H9 (cell line): Measurements from ENCODE around the gene KRT222. TPM values are rescaled to one million over a fixed set of nuclear protein-coding genes. Genes with fewer than 3 reads are reported as not detected.

Experiments
- DNase-seq: peaks from one replicate; pipeline ENCODE4 v3.0.0-alpha.2; 2017
- H2AFZ ChIP-seq: one replicate; pipeline ENCODE4 v1.6.1; 2013; ENCODE audit warnings: mild to moderate bottlenecking, low read length, control low read depth, moderate library complexity
- H2AK5ac ChIP-seq: 2 replicates; pipeline ENCODE4 v1.6.1; 2013; ENCODE audit warnings: low read length, control low read depth, mixed read lengths; ENCODE audit not compliant: insufficient read length
- H2BK120ac ChIP-seq: one replicate; pipeline ENCODE4 v1.6.1; 2013; ENCODE audit warnings: low read depth, mild to moderate bottlenecking, low read length, control low read depth, inconsistent platforms; ENCODE audit not compliant: poor library complexity, severe bottlenecking
- H2BK12ac ChIP-seq: 2 replicates; pipeline ENCODE4 v1.6.1; 2013; ENCODE audit warnings: low read length, control low read depth, mixed read lengths, low read depth; ENCODE audit not compliant: insufficient read length
- H2BK15ac ChIP-seq: 2 replicates; pipeline ENCODE4 v1.6.1; 2013; ENCODE audit warnings: low read depth, low read length, control low read depth
- H2BK20ac ChIP-seq: one replicate; pipeline ENCODE4 v1.6.1; 2013; ENCODE audit warnings: low read depth, mild to moderate bottlenecking, low read length, control low read depth, inconsistent platforms; ENCODE audit not compliant: poor library complexity, severe bottlenecking
- H2BK5ac ChIP-seq: 2 replicates; pipeline ENCODE4 v1.6.1; 2013; ENCODE audit warnings: low read length, control low read depth, mixed read lengths; ENCODE audit not compliant: insufficient read length
- H3K14ac ChIP-seq: 2 replicates; pipeline ENCODE4 v1.6.1; 2013; ENCODE audit warnings: low read length, control low read depth; ENCODE audit not compliant: insufficient read depth
- H3K18ac ChIP-seq: 2 replicates; pipeline ENCODE4 v1.6.1; 2013; ENCODE audit warnings: low read depth, mild to moderate bottlenecking, mixed read lengths, low read length, control low read depth; ENCODE audit not compliant: insufficient read length
- H3K23ac ChIP-seq: 2 replicates; pipeline ENCODE4 v1.6.1; 2013; ENCODE audit warnings: low read length, control low read depth, mixed read lengths, low read depth; ENCODE audit not compliant: insufficient read length
- H3K23me2 ChIP-seq: 2 replicates; pipeline ENCODE4 v1.6.1; 2013; ENCODE audit warnings: low read depth, mild to moderate bottlenecking, mixed read lengths, low read length, control low read depth; ENCODE audit not compliant: insufficient read length, poor library complexity, severe bottlenecking
- H3K27ac ChIP-seq: 2 replicates; pipeline ENCODE4 v1.5.1; 2013; ENCODE audit warnings: low read length, control low read depth, mixed read lengths, low read depth; ENCODE audit not compliant: insufficient read length
- H3K27me3 ChIP-seq: 2 replicates; pipeline ENCODE4 v1.6.1; 2013; ENCODE audit warnings: low read length, control low read depth, inconsistent platforms; ENCODE audit not compliant: insufficient read depth
- H3K4ac ChIP-seq: 2 replicates; pipeline ENCODE4 v1.6.1; 2013; ENCODE audit warnings: low read depth, mild to moderate bottlenecking, control low read depth, inconsistent platforms, low read length, moderate library complexity
- H3K4me1 ChIP-seq: 2 replicates; pipeline ENCODE4 v1.6.1; 2013; ENCODE audit warnings: low read length, control low read depth, inconsistent platforms; ENCODE audit not compliant: insufficient read depth
- H3K4me2 ChIP-seq: 2 replicates; pipeline ENCODE4 v1.6.1; 2013; ENCODE audit warnings: low read length, control low read depth, mixed read lengths; ENCODE audit not compliant: insufficient read length, insufficient read depth
- H3K56ac ChIP-seq: 2 replicates; pipeline ENCODE4 v1.6.1; 2013; ENCODE audit warnings: low read depth, mild to moderate bottlenecking, mixed read lengths, low read length, control low read depth; ENCODE audit not compliant: insufficient read length
- H3K79me1 ChIP-seq: 2 replicates; pipeline ENCODE4 v1.6.1; 2013; ENCODE audit warnings: low read depth, mild to moderate bottlenecking, moderate library complexity, low read length, control low read depth, inconsistent platforms; ENCODE audit not compliant: insufficient read depth, poor library complexity, severe bottlenecking
- H3K79me2 ChIP-seq: 2 replicates; pipeline ENCODE4 v1.6.1; 2013; ENCODE audit warnings: low read length, control low read depth, inconsistent platforms; ENCODE audit not compliant: insufficient read depth
- H3K9ac ChIP-seq: 2 replicates; pipeline ENCODE4 v1.6.1; 2013; ENCODE audit warnings: low read length, control low read depth, mixed read lengths; ENCODE audit not compliant: insufficient read length; ENCODE audit errors: extremely low read depth
- H3K9me3 ChIP-seq: one replicate; pipeline ENCODE4 v1.6.1; 2013; ENCODE audit warnings: low read depth, low read length, inconsistent platforms; ENCODE audit not compliant: control insufficient read depth
- H3T11ph ChIP-seq: one replicate; pipeline ENCODE4 v1.6.1; 2013; ENCODE audit warnings: mild to moderate bottlenecking, low read length, control low read depth, inconsistent platforms
- H4K20me1 ChIP-seq: one replicate; pipeline ENCODE4 v1.6.1; 2013; ENCODE audit not compliant: control insufficient read depth, insufficient read length, insufficient read depth
- H4K5ac ChIP-seq: 2 replicates; pipeline ENCODE4 v1.6.1; 2013; ENCODE audit warnings: low read depth, mild to moderate bottlenecking, mixed read lengths, low read length, control low read depth; ENCODE audit not compliant: insufficient read length
- H4K8ac ChIP-seq: replicated peaks from 2 replicates; pipeline ENCODE4 v1.6.1; 2013; ENCODE audit warnings: low read length, control low read depth, mixed read lengths, low read depth; ENCODE audit not compliant: insufficient read length
- H4K91ac ChIP-seq: 2 replicates; pipeline ENCODE4 v1.6.1; 2013; ENCODE audit warnings: low read depth, mild to moderate bottlenecking, moderate library complexity, mixed read lengths, low read length, control low read depth; ENCODE audit not compliant: insufficient read length
- H3K27ac Mint-ChIP-seq, 3 experiments: 2 replicates in 2 of 3; 3 replicates in 1 of 3; pipeline ENCODE4 v1.8.0; 2020 to 2021; ENCODE audit warnings: mixed read lengths in 3 of 3, mild to moderate bottlenecking in 1 of 3, moderate library complexity in 1 of 3
- H3K27me3 Mint-ChIP-seq: 2 replicates; pipeline ENCODE4 v1.8.0; 2021; ENCODE audit warnings: low read depth, mild to moderate bottlenecking, moderate library complexity, mixed read lengths
- H3K36me3 Mint-ChIP-seq, 3 experiments: 2 replicates in 2 of 3; 3 replicates in 1 of 3; pipeline ENCODE4 v1.8.0; 2020 to 2021; ENCODE audit warnings: low read depth in 3 of 3, mixed read lengths in 3 of 3; ENCODE audit not compliant: insufficient read depth in 1 of 3
- H3K4me1 Mint-ChIP-seq, 2 experiments: 2 replicates each; pipeline ENCODE4 v1.8.0; 2020; ENCODE audit warnings: mixed read lengths in 2 of 2
- H3K4me3 Mint-ChIP-seq, 2 experiments: 2 replicates in 1 of 2; 3 replicates in 1 of 2; pipeline ENCODE4 v1.8.0; 2020 to 2021; ENCODE audit warnings: mild to moderate bottlenecking in 2 of 2, mixed read lengths in 2 of 2, moderate library complexity in 1 of 2
- H3K9me3 Mint-ChIP-seq, 2 experiments: 2 replicates in 1 of 2; 3 replicates in 1 of 2; pipeline ENCODE4 v1.8.0; 2020; ENCODE audit warnings: mild to moderate bottlenecking in 2 of 2, mixed read lengths in 2 of 2, moderate library complexity in 1 of 2
- CTCF ChIP-seq: fragments of 200-600 bp; sonication (generic); conservative IDR thresholded peaks from 3 replicates; pipeline ENCODE4 v1.8.0; 2021; ENCODE audit warnings: antibody characterized with exemption, mild to moderate bottlenecking
- WGBS: extraction: QIAGEN DNeasy Blood & Tissue Kit; methylation state at CpG from one replicate; pipeline ENCODE4 v1.1.7; 2013; ENCODE audit warnings: missing lambda C conversion rate, low lambda C conversion rate, mixed read lengths; ENCODE audit not compliant: insufficient read length; ENCODE audit errors: extremely low coverage; 5-methylcytosine and 5-hydroxymethylcytosine counted together
- total RNA-seq: library from RNA; stranded (reverse); gene quantifications from 2 replicates; pipeline ENCODE4 v1.2.1, GENCODE V29; 2021

KRT222 gene
- total RNA-seq, 1 experiment from 2014 or later = 0.13 TPM

GRCh38 chr17:40671282-40671681 lies 6.3 kb upstream of the KRT222 start:
- Histone ChIP-seq H4K91ac (no peak overlapping the region), H3K4me1 (peaks cover 4% of the 10 kb centered on the region; the same call in 1 of the 2 replicates), H2BK5ac (no peak overlapping the region), H3K23me2 (no peaks in the 10 kb centered on the region), H2AK5ac (no peak overlapping the region), H3K56ac (no peak overlapping the region), H3K4ac (no peak overlapping the region), H4K20me1 (no peaks in the 10 kb centered on the region), H3K79me2 (no peaks in the 10 kb centered on the region), H3K27ac (no peak overlapping the region), H2BK12ac (no peak overlapping the region), H2BK20ac (no peak overlapping the region), H2BK120ac (no peak overlapping the region), H3K9me3 (no peaks in the 10 kb centered on the region), H3K27me3 (no peaks in the 10 kb centered on the region), H4K5ac (no peak overlapping the region), H4K8ac (no peak overlapping the region), H3K23ac (no peak overlapping the region), H2AFZ (peak overlapping the region; percentile 2), H3K18ac (no peak overlapping the region), H2BK15ac (no peak overlapping the region), H3K9ac (no peak overlapping the region), H3K79me1 (no peaks in the 10 kb centered on the region), H3K14ac (no peak overlapping the region), H3K4me2 (no peak overlapping the region), H3T11ph (no peak overlapping the region)
- no peak for TF ChIP-seq CTCF
- H3K9me3 Mint-ChIP-seq = no peaks in the 10 kb centered on the region
- no peak overlapping the region for H3K4me3 Mint-ChIP-seq
- peaks cover 5 to 11% of the 10 kb centered on the region in 2 experiments; a peak in 3 of 4 replicates for H3K4me1 Mint-ChIP-seq
- H3K36me3 Mint-ChIP-seq = no peaks in the 10 kb centered on the region
- DNase-seq = no peak
- WGBS = no CpG with 5 or more reads among the region's 4 CpGs
- H3K27ac Mint-ChIP-seq = no peak overlapping the region
- peaks cover 7% of the 10 kb centered on the region for H3K27me3 Mint-ChIP-seq
